Measurements from ENCODE around the gene SDK1.

SDK1 gene

DNA sequence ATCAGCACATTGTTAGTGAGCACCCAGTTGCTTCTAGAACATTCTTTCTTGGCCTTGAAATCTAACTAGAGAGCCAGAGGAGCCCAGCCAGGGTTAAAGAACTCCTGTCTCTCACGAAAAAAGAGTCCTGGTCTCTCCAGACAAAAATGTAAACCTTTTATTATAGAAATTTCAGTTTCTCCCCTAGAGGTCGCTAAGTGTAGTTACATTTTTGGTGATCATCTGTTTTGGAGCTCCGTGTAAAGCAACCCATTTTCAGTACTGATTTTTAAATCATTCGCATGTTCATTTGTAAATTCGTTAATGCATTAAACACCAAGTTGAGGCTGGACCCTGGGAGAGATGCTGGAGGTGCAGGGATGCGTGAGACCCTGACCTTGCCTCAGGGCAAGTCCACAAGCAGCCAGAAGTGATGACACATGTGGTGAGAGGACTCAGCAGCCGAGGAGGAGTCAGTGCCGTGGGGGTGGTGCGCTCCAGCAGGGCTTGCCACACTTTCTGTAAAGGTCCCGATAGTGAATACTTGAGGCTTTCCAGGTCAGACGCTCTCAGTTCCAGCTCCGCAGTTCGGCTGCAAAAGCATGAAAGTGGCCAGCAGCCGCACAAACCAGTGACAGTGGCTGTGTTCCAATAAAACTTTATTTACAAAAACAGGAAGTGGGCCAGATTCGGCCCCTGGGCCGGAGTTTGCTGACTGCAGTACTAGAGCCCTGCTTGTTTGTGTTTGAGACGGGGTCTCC is 802.5 kb downstream of the SDK1 start:
- no peak for DNase-seq (ENCODE audit: low spot score)

DNA sequence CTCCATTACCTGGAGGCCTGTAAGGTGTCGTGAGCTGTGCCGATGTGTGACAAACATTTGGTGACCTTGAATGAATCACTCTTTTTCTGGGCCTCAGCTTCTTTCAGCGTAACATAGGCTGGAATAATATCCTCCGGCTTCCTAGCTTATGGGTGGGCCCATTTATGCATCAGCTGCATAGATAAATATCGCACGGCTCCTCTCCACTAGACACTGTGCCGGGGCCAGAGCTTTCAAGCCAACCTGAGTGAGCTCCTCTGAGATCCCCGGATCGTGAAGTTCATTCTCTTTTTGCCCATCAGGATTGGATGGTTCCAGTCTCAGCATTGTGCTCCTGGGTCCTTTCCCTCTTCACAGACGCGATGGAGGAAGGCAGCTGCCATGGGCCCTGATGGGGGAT is 806.8 kb downstream of the SDK1 start:
- DNase-seq (ENCODE audit: low spot score) = no peak

DNA sequence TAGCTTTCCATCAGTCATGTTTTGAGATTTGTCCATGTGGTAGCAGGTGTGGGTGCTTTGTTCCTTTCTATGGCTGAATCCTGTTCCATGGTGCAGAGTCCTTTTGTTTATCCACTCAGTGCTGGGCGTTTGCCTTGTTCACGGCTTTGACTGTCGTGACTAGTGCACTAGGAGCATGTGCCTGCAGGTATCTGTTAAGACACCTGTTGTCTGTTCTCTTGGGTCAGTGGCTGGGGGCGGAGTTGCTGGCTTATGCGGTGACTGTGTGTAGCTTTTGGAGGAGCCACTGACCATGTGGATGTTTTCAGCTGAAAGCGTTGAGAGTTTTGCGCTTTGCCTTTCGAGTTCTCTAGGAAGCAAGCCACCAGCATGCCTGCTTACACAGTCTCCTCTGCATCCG is 807.9 kb downstream of the SDK1 start:
- DNase-seq (ENCODE audit: low spot score) = no peak

DNA sequence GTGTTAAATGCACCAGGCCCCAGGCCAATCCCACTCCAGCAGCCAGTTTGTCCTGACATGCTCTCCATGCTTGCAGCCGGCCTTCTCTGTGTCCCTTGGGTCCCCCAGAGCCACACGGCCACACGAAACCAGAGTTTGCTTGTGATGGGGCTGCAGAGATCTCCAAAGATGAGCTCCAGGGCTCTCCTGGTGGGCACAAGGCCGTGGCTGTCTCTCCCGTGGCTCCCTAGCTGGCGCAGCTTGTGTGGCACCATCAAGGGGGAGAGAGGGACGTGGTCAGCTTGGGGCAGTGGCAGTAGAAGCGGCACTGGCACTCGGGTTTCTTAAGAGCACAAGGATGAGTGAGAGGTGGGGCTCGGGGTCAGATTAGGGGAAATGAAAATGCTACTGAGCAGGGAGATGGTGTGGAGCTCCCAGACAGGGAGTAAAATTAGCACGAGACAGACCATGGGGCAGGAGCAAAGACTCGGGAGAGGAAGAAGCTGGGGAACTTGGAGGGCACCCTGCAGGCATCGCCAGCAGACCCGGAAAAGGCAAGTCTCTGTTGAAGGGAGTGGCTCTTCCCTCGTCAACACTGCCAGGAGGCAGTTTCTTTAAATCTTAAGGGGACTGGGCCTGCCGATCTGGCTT is 808.5 kb downstream of the SDK1 start:
- no peak for DNase-seq (ENCODE audit: low spot score)

DNA sequence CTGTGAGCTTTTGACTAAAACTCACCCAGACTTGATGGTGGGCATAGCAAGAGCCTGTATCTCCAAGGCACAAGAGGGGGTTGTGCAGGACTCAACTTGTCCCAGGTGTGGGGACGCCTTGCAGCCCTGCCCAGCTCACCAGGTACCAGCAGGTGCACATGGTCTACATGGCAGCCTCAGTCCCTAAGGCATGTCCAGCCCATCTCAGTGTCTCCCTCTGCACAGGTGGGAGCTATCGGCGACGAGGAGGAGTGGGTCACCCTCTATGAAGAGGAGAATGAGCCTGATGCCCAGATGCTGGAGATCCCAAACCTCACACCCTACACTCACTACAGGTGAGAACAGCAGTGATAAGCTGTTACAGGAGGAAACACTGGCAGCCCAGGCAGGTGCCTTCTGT is 809.4 kb downstream of the SDK1 start:
- no peak for DNase-seq (ENCODE audit: low spot score)

DNA sequence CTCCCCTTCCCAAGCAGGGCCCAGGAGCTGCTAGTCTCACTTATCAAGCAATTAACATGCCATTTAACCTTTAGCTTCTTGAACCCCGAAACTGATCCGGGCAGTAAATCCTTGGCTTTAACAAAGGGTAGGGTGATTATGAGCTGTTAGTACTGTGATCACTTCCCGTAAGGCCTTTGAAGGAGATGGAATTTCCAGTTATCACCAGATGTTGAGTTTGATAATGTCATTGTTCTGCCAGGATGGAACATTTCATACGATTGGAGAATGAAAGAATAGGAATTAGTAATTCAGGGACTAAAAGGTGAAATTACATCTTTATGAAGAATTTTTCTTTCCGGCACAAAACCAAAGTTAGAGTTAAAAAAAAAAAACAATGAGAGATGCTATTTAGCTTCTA is 810.1 kb downstream of the SDK1 start:
- no peak for DNase-seq (ENCODE audit: low spot score)

DNA sequence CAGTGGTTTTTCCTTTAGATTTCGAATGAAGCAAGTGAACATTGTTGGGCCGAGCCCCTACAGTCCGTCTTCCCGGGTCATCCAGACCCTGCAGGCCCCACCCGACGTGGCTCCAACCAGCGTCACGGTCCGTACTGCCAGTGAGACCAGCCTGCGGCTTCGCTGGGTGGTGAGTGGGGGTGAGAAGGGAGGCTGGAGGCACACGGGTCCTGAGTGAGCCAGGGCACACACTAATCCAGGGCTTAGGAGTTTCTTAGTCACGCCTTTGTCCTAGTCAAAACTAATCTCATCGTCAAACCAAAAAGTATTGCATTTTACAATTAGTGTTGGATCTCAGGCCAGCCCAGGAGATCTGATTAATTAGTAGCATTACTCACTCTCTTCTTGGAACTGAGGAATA is 812.2 kb downstream of the SDK1 start:
- no peak for DNase-seq (ENCODE audit: low spot score)

DNA sequence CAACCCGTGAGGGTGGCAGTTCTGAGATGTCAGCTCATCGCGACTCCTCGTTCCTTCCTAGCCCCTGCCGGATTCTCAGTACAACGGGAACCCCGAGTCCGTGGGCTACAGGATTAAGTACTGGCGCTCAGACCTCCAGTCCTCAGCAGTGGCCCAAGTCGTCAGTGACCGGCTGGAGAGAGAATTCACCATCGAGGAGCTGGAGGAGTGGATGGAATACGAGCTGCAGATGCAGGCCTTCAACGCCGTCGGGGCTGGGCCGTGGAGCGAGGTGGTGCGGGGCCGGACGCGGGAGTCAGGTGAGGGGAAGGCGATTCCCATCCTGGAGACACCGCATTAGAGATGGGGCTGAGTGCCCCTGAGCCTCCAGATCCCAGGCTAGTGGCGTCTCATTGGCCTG is 812.9 kb downstream of the SDK1 start:
- DNase-seq (ENCODE audit: low spot score) = no peak

DNA sequence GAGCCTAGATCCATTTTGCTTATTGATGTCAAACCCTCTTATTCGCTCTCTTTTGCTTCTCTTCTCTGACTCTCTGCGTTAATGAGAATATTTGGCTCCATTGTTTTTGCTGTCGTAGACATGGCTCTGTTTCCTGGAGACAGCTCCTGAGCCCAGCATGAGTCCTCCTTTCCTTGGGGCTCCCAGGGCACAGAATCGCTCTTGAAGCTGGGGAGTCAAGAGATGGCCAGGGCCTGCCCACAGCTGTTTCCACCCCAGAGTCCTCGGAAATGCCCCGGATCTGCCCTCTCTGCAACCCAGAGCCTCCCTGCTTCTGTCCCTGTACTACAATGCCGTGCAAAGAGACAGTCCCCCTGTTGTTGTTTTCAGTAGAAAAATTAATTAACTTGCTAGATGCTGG is 814.4 kb downstream of the SDK1 start:
- no peak for DNase-seq (ENCODE audit: low spot score)

DNA sequence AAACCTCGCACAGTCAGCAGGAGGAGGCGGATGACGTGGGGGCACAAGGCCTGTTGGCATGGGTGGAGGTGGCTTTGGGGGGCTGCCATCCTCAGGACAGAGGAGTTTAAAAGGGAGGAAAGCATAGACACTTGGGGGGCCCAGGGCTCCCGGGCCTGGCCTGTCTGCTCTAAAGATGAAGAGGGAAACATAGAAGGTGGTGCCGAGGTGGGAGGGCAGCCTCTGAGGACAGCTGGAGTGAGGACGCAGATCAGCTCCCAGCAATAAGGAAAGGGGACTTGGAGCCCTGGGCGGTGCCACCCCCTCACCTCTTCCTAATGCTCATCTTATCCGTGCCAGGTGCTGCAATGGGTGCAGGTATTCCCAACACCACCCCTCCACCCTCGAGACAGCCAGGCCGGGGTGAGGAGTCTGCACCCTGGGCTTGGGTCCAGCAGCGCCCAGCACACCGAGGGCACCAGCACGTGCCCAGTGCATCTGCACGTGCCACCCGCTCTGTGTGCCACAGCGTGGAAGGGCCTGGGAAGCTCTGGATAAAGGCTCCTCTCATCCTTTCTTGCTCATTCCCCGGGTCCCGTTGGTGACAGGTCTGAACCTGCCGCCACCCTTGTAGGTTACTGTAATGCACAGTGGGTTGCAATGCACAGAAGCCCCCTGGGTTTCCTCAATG is 815.0 kb downstream of the SDK1 start:
- DNase-seq (ENCODE audit: low spot score) = no peak

DNA sequence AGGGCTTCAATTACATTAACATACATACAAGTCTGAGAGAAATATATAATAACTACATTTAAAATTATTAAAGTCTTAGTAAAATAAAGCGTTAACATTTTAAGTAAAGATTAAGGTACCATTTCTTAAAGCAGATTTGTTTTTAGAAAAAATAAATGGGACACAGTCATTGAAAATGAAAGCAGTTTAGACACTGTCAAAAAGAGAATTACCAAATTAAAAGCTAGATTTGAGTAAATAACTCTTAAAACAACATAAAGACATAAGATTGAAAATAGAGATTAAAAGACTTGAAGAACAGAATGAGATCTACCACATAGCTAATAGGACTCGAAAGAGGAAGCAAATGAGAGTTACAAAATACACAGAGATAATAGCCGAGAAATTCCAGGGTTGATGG is 818.8 kb downstream of the SDK1 start:
- DNase-seq (ENCODE audit: low spot score) = no peak

DNA sequence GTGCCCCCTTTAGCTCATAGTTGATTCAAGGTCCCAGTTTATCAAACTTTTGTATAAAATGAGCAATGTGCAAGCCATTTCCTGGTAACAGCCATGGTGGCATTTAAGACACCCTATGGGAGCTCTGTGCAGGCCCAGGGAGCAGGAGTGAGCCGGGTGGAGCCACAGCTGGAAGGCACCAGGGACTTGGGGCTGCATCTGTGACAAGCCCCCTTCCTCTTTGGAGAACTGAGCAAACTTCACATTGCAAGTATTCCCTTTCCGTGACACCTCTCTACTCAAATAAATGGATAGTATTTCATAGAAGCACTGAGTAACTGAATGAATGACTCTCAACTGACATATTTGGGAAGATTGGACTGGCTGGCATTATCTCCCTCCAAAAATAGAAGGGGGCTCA is 822.3 kb downstream of the SDK1 start:
- DNase-seq (ENCODE audit: low spot score) = no peak

DNA sequence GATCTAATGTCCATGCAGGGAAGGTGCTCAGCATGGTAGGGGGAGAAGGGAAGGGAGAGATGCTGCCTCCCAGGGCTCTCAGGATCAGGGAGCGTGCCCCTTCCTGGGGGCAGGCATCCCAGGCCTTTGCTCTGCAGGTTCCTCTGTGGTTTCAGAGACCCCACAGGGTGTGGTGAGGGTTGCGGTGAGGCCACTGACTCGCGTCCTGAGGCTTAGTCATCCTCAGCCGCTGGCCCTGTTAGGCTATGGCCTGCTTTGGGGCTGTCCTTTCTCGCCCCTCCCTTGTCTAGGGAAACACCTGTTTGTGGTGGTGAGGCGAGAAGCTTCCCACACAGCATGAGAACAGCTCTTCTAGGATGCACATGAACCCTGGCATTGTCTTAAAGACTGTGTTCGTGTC is 822.8 kb downstream of the SDK1 start:
- DNase-seq (ENCODE audit: low spot score) = no peak

DNA sequence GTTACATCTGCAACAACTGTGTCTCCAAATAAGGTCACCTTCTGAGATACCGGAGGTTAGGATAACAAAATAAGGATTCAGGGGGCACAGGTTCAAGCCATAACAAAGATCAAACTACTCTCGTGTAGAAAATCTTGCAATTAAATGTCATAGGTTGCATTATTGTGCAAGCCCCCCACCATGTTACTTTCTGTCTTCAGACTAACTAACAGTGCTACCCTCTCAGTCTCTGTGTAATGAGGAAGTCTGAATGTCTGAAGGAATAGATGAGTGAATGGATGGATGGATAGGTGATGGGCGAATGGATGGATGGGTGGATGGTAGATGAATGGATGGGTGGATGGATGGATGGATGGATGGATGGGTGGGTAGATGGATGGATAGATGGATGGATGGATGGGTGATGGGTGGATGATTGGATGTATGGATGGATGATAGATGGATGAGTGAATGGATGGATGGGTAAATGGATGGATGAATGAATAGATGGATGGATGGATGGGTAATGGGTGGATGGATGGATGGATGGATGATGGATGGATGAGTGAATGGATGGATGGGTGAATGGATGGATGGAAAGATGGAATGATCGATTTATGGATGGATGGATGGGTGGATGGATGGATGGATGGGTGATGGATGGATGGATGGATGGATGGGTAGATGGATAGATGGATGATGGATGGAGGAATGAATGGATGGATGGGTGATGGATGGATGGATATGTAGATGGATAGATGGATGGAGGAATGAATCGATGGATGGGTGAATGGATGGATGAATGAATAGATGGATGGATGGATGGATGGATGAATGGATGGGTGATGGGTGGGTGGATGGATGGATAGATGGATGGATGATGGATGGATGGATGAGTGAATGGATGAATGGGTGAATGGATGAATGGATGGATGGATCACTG is 823.8 kb downstream of the SDK1 start:
- no peak for DNase-seq (ENCODE audit: low spot score)

DNA sequence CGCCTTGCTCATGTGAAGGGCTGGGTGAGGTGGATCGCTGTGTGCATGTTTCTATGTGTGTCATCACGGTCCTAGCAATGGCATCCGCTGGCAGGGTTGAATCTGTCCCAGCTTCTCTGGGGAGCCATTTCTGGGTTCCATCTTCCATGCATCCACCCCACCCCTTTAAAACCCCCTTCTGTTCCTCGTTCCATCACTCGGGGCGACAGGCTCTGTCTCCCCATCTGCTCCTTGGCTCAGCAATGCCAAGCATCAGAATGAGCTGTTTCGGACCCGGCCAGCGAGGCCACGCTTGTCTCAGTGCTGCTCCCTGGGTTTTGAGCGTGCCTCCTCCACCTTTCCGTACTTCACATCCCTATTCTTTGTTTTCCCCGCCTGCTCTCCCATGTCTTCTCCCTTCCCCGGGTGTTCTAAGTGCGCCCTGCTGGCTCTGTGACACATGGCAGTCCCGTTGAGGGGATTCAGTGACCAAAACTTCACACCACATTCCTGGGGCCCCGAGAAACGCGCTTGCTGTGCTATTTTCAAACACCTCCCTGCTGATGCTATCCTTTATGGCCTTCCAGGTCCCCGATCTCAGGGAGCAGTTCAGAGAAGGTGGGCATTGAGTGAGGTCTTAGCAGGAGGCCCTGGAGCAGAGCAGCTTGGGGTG is 827.0 kb downstream of the SDK1 start:
- no peak for DNase-seq (ENCODE audit: low spot score)

DNA sequence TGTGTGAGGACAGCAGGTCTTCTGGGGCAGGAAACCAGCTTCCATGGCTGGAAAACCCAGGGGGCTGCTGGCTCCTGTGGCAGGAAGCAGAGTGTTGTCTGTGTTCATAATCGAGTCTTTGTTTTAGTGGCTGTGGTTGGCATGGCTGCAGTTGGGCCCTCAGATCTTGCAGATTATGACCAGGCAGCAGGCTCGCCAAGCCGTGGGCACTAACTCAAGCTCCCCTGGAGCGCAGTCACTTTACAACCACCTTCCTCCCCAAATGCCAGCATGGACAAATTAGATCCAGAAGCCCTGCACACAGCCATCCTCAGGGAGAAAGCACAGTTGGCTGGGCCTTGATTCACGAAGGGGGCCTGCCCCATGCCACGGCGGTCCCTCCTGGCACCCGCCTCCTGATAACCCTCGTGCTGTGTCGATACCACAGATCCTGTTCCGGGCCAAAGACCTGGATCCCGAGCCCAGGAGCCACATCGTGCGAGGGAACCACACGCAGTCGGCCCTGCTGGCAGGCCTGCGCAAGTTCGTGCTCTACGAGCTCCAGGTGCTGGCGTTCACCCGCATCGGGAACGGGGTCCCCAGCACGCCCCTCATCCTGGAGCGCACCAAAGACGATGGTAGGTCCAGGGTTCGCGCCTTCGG is 828.5 kb downstream of the SDK1 start:
- DNase-seq (ENCODE audit: low spot score) = no peak

DNA sequence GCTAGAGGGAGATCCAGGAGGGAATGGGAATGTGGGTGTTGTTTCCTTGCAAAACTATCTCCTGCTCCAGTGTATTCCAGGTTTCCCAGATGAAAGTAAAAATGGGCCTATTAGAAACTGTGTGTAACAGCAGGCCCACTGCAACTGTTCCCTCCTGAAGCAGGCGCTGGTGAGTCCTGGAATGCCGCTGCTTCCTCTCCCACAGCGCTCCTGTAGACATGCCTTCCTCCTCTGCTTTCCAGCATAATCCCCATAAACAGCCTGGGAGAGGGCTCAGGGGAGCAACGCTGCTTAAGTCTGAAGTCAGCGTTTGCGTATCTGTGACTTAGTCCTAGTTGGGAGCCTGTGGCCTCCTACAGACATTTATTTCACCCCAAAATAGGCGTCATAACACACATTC is 830.0 kb downstream of the SDK1 start:
- no peak for DNase-seq (ENCODE audit: low spot score)

DNA sequence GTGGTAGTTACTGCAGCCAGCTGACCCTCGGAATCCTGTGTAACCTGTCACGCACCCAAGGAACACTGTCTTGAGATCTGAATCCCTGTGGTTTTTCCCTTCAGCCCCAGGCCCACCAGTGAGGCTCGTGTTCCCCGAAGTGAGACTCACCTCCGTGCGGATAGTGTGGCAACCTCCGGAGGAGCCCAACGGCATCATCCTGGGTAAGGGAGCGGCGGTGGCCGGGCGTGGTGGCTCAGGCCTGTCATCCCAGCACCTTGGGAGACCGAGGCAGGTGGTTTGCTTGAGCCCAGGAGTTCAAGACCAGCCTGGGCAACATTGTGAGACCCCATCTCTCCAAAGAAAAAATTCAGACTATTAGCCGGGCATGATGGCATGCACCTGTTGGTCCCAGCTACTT is 831.2 kb downstream of the SDK1 start:
- DNase-seq (ENCODE audit: low spot score) = no peak

DNA sequence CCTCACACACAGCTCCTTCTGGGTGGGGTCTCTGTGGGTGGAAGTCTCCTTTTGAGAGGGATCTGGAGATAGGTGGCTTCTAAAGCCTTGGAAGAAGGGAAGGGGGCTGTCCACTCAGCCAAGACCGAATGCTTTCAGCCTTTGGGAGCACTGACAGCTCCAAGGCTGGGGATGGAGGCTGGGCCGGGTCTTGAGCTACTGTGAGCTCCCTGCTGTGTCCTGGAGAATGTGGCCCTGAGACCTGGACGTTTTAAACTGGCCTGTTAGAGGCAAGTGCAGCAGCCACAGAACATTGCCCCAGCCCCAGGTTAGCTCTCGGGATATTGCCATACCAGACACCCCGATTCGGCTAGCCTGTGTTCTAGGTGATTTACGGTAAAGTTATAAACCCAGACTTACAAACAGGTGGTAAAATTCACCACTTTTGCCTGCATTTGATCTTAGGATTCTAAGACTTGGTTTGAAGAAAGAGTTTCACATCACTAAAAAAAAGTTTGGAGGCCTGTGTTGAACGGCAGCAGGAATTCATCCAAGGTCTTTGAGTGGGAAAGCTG is 832.5 kb downstream of the SDK1 start:
- DNase-seq (ENCODE audit: low spot score) = no peak

DNA sequence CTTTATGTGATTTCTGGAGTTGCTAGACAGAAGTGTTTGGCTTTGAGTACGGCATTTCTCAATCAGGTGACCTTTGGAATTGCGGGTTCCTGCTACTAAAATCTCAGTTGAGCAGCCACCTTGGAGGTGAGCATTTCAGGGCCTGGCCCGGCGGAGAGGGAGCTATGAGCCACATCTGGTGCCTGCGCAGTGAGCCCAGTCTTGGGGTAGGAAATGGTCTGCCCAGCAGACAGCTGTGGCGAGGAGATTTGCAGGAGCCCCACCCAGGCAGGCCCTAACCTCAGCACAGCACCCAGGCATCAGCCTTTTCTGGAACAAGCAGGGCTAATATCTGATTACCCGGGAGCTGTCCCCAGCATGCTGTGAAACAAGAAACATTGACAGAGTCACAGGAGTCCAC is 833.2 kb downstream of the SDK1 start:
- DNase-seq (ENCODE audit: low spot score) = no peak

DNA sequence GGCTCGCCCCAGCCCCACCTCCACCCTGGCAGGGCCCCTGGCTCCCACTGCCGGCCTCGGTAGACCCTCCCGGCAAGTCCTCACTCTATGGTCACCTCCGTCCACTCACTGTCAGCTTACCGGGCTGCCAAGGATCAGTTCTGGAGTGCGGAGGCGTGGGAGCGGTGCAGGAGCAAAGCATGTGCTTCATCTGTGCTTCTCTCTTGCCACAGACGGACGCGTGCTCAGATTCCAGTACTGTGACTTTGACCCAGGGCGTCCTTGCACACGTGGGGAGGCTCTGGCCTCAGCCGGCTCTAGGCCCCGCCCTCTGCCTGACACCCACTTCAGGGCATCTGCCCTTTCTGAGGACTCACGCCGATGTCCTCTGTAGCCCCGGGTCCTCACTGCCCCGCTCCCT is 833.6 kb downstream of the SDK1 start:
- no peak for DNase-seq (ENCODE audit: low spot score)

Measured in GM03348 (cell line).